Measurements from ENCODE around the gene CMAS.
A peak's percentile ranks its signal among the peaks of the same experiment; 100 is the strongest.
"Not testable (repeated sequence)": the region's sequence is repeated elsewhere in the genome, so short reads cannot be mapped to it uniquely, and the experiment has no call there.

CMAS gene

DNA sequence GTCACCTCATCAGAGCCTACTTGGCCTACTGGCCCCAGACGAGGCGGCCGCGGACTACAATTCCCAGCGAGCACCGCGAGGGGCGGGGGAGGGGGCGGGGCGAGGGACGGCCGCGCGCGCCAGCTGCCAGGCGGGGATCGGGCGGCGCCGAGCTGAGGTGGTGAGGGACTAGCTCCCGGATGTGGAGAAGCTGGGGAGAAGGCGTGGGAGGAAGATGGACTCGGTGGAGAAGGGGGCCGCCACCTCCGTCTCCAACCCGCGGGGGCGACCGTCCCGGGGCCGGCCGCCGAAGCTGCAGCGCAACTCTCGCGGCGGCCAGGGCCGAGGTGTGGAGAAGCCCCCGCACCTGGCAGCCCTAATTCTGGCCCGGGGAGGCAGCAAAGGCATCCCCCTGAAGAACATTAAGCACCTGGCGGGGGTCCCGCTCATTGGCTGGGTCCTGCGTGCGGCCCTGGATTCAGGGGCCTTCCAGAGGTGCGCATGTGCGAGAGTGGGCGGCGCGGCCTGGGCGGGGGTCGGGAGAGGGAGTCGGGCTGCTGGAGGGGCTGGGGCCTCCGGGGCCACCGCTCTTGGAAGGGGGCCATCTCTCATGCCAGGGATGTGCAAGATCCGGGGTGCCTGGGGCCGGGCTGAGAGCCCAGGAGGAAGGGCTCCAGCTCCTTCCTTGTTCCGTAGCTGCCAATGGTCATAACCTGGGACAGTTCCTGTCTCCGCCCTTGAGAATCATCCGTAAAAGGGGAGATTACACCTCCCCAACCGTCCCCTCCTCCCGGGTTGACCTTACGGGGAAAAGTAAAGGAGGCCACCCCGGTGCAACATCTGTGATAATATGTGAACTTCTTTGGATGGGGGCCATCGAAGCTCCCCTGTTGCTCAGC is at the start of gene CMAS:
Gene CMAS, plus strand, starts transcription at position 129 of the 878 bp plus-strand sequence. Its CDS starts 86 bp downstream, at position 215.
- peak; percentile 65 for DNase-seq

GRCh38 chr12:21998295-21998694 is 47.7 kb upstream of the CMAS start:
- DNase-seq: no peak

- no peak for DNase-seq
Observed at GRCh38 chr12:21998782-21999181, 47.2 kb upstream of the CMAS start.

DNA sequence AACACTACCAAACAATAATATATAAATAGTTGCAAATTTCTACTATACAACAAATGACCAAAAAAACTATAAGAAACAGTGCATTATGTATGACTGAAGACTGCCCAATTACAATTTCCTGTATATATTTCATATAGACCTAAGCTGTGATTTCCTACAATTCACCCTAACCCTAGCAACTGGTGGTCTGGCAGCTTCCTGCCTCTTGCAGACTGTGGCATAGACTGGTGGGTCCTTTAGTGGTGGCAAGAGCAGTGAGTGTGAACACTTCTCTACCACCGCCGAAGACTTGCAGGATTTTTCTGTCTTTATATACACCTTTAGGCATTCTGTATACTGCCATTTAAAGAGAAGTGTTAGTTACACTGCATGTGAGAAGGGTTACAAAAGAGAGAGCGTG is 43.6 kb upstream of the CMAS start:
- no peak for DNase-seq

DNA sequence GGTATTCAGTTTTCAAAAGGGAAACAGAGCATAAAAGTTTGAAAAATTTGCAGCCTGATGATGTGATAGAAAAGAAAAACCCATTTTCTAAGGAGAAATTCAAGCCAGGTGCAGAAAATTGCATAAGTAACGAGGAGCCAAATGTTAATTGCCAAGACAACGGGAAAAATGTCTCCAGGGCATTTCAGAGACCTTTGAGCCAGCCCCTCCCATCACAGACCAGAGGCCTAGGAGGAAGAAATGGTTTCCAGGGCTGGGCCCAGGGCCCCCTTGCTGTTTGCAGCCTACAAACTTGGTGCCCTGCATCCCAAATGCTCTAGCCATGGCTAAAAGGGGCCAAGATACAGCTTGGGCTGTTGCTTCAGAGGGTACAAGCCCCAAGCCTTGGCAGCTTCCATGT is 38.2 kb upstream of the CMAS start:
- DNase-seq: not testable (repeated sequence)

- no peak for DNase-seq
Observed at GRCh38 chr12:22008196-22008595, 37.8 kb upstream of the CMAS start.

DNA sequence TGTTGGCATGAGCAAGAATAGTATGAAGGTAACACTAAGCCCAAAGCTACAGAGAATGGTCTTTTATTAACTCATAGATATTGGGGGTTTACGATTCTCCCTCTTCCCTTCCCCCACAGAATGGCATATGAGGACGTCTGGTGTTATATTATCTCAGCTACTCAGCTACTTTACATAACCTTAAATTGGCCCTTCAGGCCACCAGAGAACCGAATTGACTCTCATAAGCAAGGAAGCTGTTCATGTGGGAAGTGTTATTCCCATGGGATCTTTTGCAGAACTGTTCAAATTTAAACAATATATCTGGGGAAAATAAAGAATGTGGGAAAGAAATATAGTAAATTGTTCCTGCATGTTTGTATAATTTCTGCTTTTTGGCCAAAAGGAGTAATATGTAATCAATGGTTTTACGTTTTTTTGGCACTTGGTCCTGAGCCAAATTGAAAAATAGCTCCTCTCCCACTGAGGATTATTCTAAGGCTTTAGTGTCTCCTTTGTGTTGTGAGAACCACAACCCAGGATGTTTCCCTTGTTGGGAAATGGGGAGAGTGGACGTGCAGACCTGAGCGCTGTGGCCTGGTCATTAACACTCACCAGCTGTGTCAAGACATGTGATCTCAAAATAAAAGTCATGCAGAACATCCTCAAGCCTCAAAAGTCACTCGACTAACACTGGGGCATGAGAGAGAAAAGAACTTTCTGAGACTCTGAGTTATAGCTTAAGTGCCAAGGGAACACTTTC is 31.8 kb upstream of the CMAS start:
- DNase-seq: no peak

DNA sequence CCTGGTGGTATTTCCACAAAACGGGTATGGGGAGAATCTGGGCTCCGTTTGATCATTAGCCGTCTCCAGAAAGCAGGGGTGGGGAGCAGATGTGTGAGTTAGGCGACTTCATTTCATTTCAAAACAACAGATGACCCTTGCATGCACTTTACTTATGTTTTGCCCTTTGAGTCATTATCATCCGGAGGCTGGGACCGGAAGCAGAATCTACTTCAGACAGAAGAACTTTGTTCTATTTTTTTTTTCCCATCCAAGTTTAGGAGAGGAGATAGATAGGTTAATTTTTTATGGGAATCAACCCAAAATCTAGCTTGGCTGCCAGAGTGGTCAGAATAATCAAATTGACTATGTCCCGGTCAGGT is 31.3 kb upstream of the CMAS start:
- DNase-seq: no peak

DNA sequence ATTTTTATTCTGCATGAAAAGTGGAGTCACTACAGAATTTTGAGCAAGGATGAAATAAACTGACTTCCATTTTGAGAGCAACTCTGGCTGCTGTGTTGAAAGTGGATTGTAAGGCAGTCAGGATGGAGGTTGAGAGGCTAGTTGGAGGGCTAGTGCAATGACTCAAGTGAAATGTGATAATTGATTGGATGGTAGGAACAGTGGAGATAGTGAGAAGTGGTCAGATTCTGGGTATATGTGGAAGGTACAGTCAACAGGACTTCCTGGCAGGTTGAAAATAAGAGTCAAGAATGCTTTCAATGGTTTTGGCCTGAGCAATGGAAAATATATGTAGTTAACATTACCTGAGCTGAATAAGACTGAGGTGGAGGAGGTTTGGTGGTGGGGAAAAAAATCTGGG is 29.0 kb upstream of the CMAS start:
- DNase-seq: no peak

- no peak for DNase-seq
Observed at GRCh38 chr12:22018860-22019259, 27.2 kb upstream of the CMAS start.

GRCh38 chr12:22023489-22023888 is 22.5 kb upstream of the CMAS start:
- DNase-seq: not testable (repeated sequence)

- DNase-seq: no peak
Observed at GRCh38 chr12:22029491-22029890, 16.5 kb upstream of the CMAS start.

DNA sequence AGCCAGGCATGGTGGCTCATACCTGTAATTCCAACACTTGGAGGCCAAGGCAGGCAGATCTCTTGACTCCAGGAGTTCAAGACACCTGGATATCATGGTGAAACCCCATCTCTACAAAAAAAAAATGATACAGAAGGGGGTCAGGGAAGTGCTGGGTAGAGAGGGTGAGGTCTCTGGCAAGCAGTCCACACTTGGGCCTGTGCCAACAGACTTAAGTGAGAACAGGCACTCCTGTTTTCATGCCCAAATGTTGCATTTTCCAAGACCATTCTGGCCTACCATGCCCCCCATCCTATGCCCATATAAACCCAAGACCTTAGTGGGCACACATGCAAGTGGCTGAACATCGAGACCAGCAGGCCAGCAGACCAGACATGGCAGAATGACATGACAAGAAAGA is 16.0 kb upstream of the CMAS start:
- DNase-seq: no peak

DNA sequence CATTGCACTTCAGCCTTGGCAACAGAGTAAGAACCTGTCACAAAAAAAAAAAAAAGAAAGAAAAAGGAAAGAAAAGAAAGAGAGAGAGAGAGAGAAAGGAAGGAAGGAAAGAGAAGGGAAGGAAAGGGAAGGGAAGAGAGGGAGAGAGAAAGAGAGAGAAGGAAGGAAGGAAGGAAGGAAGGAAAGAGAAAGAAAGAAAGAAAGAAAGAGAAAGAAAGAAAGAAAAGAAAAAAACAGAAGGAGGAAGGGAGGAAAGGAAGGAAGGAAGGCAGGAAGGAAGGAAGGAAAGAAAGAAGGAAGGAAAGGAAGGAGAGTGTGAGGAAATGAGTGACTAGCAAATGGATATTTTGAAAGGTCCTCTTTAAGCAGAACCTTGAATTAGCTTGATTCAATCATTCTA is 13.3 kb upstream of the CMAS start:
- no peak for DNase-seq

GRCh38 chr12:22034709-22035506 is 11.1 kb upstream of the CMAS start:
- DNase-seq: peak; percentile 35

- no peak for DNase-seq
Observed at GRCh38 chr12:22037947-22038346, 8.1 kb upstream of the CMAS start.

DNA sequence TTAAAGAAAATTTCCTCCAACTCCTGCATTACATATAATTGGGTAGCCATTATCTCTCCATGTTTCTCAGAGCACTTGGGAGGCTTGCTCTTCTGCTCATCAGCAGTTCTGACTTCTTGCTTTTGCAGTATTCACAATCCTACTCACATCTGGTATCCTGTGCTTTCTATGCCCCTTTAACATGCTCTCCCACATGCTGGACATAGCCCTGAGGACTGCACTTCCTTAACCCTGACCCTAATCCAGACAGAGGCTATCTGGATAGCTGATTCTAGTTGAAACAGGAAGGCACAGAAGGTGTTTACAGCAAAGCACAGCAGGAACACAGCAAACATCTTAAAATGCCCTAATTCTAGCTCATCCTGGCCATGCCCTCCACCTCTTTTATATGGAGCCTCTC is 7.3 kb upstream of the CMAS start:
- no peak for DNase-seq

DNA sequence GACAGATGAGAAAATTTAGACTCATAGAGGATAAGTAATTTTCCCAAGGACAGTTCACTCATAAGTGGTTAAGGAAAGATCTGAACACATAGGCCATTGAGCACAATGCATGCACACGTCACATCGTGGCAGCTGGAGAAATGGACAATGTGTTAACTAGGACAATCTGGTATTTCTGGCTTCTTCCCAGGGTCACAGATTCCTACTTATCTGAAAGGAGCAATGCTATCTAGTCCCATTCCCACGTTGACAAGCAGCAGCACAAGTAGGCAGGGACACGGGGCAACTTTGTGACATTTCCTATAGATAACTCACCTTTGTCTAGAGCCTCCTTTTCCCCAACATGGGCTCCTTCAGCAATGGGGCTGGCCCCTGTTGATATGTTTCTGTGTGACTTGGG is 6.7 kb upstream of the CMAS start:
- DNase-seq: no peak

DNA sequence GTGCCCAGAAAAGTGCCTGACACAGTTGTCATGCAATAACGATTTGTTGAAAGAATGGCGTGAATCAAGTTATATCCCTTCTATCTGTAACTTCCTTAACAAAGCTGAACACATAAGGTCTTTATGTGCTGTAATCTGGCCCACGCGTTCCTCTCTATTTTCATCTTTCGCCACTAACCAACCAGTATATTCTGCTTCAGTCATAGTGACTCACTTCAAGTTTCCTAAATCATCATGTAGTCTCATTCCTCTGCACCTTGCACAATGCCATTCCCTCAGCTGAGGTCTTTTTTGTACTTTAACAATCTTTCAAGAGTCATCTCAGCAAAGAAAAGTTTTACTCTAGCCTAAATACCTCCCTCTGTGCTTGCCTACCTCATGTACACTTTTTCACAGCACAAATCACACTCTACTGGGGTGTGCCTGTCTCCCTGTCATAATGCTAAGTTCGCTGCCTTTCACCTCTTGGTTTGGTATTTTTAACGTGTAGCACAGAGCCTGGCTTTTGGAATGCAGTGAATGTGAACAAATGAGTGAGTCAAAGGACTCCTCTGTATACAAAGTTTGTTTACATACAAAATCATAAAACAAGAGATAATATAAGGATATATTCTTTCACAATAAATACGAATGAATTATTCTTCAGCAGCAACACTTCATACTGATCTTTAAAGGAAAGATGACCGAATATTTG is 2.9 kb upstream of the CMAS start:
- peak; percentile 93 for DNase-seq

DNA sequence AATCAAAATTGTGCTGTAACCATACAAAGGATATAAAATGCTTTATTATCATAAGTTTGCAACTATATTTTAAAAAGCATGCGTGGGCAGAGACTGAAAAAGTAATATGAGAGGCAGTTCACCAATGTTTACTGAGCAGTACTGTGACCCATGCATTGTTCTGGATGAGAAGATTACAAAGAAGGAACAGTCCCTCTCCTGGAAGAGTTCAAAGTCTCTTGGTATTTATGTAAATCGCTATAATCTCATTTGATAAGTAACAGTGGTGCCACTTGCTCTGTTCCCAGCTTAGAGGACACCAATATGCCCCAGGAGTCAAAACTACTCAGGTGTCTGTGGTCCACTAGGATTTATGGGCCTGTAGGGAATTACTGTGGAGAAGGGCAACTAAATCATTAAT is 2.1 kb upstream of the CMAS start:
- no peak for DNase-seq

GRCh38 chr12:22044391-22044790 is 1.6 kb upstream of the CMAS start:
- no peak for DNase-seq

DNA sequence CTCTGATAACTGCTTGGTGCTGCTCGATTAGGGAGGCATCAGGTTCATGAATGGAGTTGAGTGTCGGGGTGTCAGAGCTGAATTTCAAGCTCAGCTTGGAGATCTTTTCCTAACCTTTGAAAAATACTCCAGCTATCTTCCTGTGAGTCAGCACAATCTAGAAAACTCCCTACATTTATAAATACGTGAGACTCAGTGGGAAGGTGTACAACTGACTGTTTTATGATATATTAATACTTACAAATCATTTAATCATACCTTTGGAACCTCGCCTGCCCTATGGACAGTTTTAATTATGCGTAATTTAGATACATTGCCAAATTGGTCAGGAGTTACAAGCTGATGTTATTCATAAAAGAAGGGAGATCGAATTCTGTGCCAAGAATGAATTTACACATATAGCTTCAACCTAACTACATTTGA is 961 bp downstream of the CMAS start:
- DNase-seq: no peak

- DNase-seq: no peak
Observed at GRCh38 chr12:22047494-22047893, 1.5 kb downstream of the CMAS start.

Measured in MV-4-11 (cell line).